Measurements from ENCODE around the gene RNF19B. TPM values are rescaled to one million over a fixed set of nuclear protein-coding genes. Genes with fewer than 3 reads are reported as not detected.

RNF19B gene
- total RNA-seq, 1 experiment from 2014 or later: 15.0 TPM

GRCh38 chr1:32958827-32959226, 5.8 kb downstream of the RNF19B start:
- Histone ChIP-seq H3K4ac (ENCODE audit: low read depth, low read length) (no peak overlapping the region), H3K4me1 (ENCODE audit: insufficient read depth, low read length) (peaks cover 4% of the 10 kb centered on the region; the same call in 1 of the 2 replicates), H3K23ac (ENCODE audit: insufficient read length, low read depth, low read length) (no peak overlapping the region), H4K8ac (replicated peaks; ENCODE audit: insufficient read length, low read depth, low read length) (no peak overlapping the region), H3K27ac (ENCODE audit: insufficient read length, low read depth, low read length) (no peak overlapping the region), H2AK5ac (ENCODE audit: insufficient read length, low read length) (no peak overlapping the region), H3K56ac (ENCODE audit: insufficient read length, low read depth, low read length) (no peak overlapping the region), H3K27me3 (ENCODE audit: insufficient read depth, low read length) (no peaks in the 10 kb centered on the region), H2BK12ac (ENCODE audit: insufficient read length, low read depth, low read length) (no peak overlapping the region), H3K23me2 (ENCODE audit: insufficient read length, low read depth, low read length, poor library complexity, severe bottlenecking) (no peaks in the 10 kb centered on the region), H4K5ac (ENCODE audit: insufficient read length, low read depth, low read length) (no peak overlapping the region), H2BK15ac (ENCODE audit: low read depth, low read length) (no peak overlapping the region), H2BK20ac (ENCODE audit: low read depth, low read length, poor library complexity, severe bottlenecking) (no peak overlapping the region), H4K20me1 (ENCODE audit: control insufficient read depth, insufficient read depth, insufficient read length) (no peaks in the 10 kb centered on the region), H2AFZ (ENCODE audit: low read length) (no peak overlapping the region), H3K14ac (ENCODE audit: insufficient read depth, low read length) (no peak overlapping the region), H3K9me3 (ENCODE audit: control insufficient read depth, low read depth, low read length) (no peaks in the 10 kb centered on the region), H2BK120ac (ENCODE audit: low read depth, low read length, poor library complexity, severe bottlenecking) (no peak overlapping the region), H3K79me1 (ENCODE audit: insufficient read depth, low read depth, low read length, poor library complexity, severe bottlenecking) (no peaks in the 10 kb centered on the region), H3K9ac (ENCODE audit: extremely low read depth, insufficient read length, low read length) (no peak overlapping the region), H3K4me2 (ENCODE audit: insufficient read depth, insufficient read length, low read length) (no peak overlapping the region), H3K79me2 (ENCODE audit: insufficient read depth, low read length) (peaks cover 2% of the 10 kb centered on the region; the same call in 1 of the 2 replicates), H2BK5ac (ENCODE audit: insufficient read length, low read length) (no peak overlapping the region), H3K18ac (ENCODE audit: insufficient read length, low read depth, low read length) (no peak overlapping the region), H4K91ac (ENCODE audit: insufficient read length, low read depth, low read length) (no peak overlapping the region), H3T11ph (ENCODE audit: low read length) (no peak overlapping the region)
- no peak for TF ChIP-seq CTCF (conservative IDR thresholded peaks at IDR 0.05)
- Mint-ChIP-seq H3K4me1 (peaks cover 16% of the 10 kb centered on the region in 2 experiments), H3K36me3 (ENCODE audit: insufficient read depth in 1 of 3, low read depth in 3 of 3) (peaks cover 0 to 6% (median 0%) of the 10 kb centered on the region in 3 experiments; a peak in 1 of 7 replicates), H3K4me3 (no peak overlapping the region), H3K27me3 (ENCODE audit: low read depth) (peaks cover 5% of the 10 kb centered on the region), H3K9me3 (no peaks in the 10 kb centered on the region), H3K27ac (no peak overlapping the region; a peak in 1 of 7 replicates)
- DNase-seq: no peak
- no CpG with 5 or more reads among the region's 1 CpG for WGBS (ENCODE audit: extremely low coverage, insufficient read length, low lambda C conversion rate)

Measured in H9 (cell line).